ENCODE data around the gene CYB561D2. TPM values are rescaled to one million over a fixed set of nuclear protein-coding genes. Genes with fewer than 3 reads are reported as not detected.
A peak's percentile ranks its signal among the peaks of the same experiment; 100 is the strongest.

Gene CYB561D2
- total RNA-seq, 1 donor = 25.0 TPM

DNA sequence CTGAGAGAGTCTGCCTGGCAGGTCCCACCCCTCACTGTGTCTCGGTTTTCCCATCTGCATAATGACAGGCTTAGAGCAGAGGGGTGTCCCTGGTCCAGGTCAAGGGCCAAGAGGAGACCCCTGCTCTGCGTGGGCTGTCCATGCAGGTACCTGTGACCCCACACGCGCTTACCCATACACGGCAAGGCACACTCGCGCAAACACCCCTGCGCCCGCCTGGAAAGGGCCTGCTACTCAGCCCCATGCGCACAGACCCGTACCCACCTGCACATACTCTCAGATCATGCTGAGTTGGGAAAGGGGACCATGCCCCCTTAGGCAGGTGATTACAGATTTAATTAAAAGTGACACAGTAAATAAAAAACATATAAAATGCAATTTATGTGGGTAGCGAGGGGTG is 32.1 kb downstream of the CYB561D2 start:
- Histone ChIP-seq H3K4me2 (ENCODE audit: insufficient read depth, low read length) (no peak overlapping the region), H3K36me3 (ENCODE audit: insufficient read depth, low read length) (no peaks in the 10 kb centered on the region), H3K4me3 (ENCODE audit: insufficient read depth, low read length) (no peak overlapping the region), H2AFZ (ENCODE audit: low read length) (no peak overlapping the region), H4K20me1 (ENCODE audit: insufficient read depth, low read length) (no peaks in the 10 kb centered on the region), H3K79me2 (ENCODE audit: insufficient read depth, low read length) (no peaks in the 10 kb centered on the region), H3K27me3 (ENCODE audit: insufficient read depth, low read length) (peaks cover 3% of the 10 kb centered on the region), H3K4me1 (ENCODE audit: insufficient read depth, low read length) (no peaks in the 10 kb centered on the region), H3K9me3 (ENCODE audit: low read depth, low read length) (no peaks in the 10 kb centered on the region), H3K27ac (ENCODE audit: low read depth, low read length) (no peak overlapping the region)
- TF ChIP-seq CTCF (IDR thresholded peaks at IDR 0.05; ENCODE audit: extremely low read depth, low read depth, low read length) = no peak
- DNase-seq (ENCODE audit: insufficient read length, low spot score, missing footprints) = no peak

GRCh38 chr3:50383750-50384149 is 33.1 kb downstream of the CYB561D2 start:
- Histone ChIP-seq H3K9me3 (ENCODE audit: low read depth, low read length) (no peaks in the 10 kb centered on the region), H3K4me3 (ENCODE audit: insufficient read depth, low read length) (no peak overlapping the region), H3K4me1 (ENCODE audit: insufficient read depth, low read length) (no peaks in the 10 kb centered on the region), H3K4me2 (ENCODE audit: insufficient read depth, low read length) (no peak overlapping the region), H4K20me1 (ENCODE audit: insufficient read depth, low read length) (no peaks in the 10 kb centered on the region), H3K27ac (ENCODE audit: low read depth, low read length) (no peak overlapping the region), H3K36me3 (ENCODE audit: insufficient read depth, low read length) (no peaks in the 10 kb centered on the region), H3K27me3 (ENCODE audit: insufficient read depth, low read length) (peaks cover 3% of the 10 kb centered on the region), H3K79me2 (ENCODE audit: insufficient read depth, low read length) (no peaks in the 10 kb centered on the region), H2AFZ (ENCODE audit: low read length) (no peak overlapping the region)
- no peak for DNase-seq (ENCODE audit: insufficient read length, low spot score, missing footprints)
- TF ChIP-seq CTCF (IDR thresholded peaks at IDR 0.05; ENCODE audit: extremely low read depth, low read depth, low read length) = no peak

GRCh38 chr3:50385754-50386153 is 35.1 kb downstream of the CYB561D2 start:
- Histone ChIP-seq H3K79me2 (ENCODE audit: insufficient read depth, low read length) (no peaks in the 10 kb centered on the region), H2AFZ (ENCODE audit: low read length) (no peak overlapping the region), H3K4me3 (ENCODE audit: insufficient read depth, low read length) (no peak overlapping the region), H3K27me3 (ENCODE audit: insufficient read depth, low read length) (peaks cover 3% of the 10 kb centered on the region), H3K27ac (ENCODE audit: low read depth, low read length) (no peak overlapping the region), H3K4me2 (ENCODE audit: insufficient read depth, low read length) (no peak overlapping the region), H3K4me1 (ENCODE audit: insufficient read depth, low read length) (no peaks in the 10 kb centered on the region), H3K36me3 (ENCODE audit: insufficient read depth, low read length) (no peaks in the 10 kb centered on the region), H4K20me1 (ENCODE audit: insufficient read depth, low read length) (no peaks in the 10 kb centered on the region), H3K9me3 (ENCODE audit: low read depth, low read length) (no peaks in the 10 kb centered on the region)
- DNase-seq (ENCODE audit: insufficient read length, low spot score, missing footprints) = no peak
- no peak for TF ChIP-seq CTCF (IDR thresholded peaks at IDR 0.05; ENCODE audit: extremely low read depth, low read depth, low read length)

- DNase-seq (ENCODE audit: insufficient read length, low spot score, missing footprints) = no peak
- H3K4me1 ChIP-seq (ENCODE audit: insufficient read depth, low read length) = no peaks in the 10 kb centered on the region
- peak; percentile 39 for TF ChIP-seq CTCF (IDR thresholded peaks at IDR 0.05; ENCODE audit: extremely low read depth, low read depth, low read length)
- H3K79me2 ChIP-seq (ENCODE audit: insufficient read depth, low read length) = no peaks in the 10 kb centered on the region
- H3K9me3 ChIP-seq (ENCODE audit: low read depth, low read length) = no peaks in the 10 kb centered on the region
- no peaks in the 10 kb centered on the region for H3K27me3 ChIP-seq (ENCODE audit: insufficient read depth, low read length)
- H4K20me1 ChIP-seq (ENCODE audit: insufficient read depth, low read length) = no peaks in the 10 kb centered on the region
- no peak overlapping the region for H2AFZ ChIP-seq (ENCODE audit: low read length)
- no peak overlapping the region for H3K27ac ChIP-seq (ENCODE audit: low read depth, low read length)
- H3K36me3 ChIP-seq (ENCODE audit: insufficient read depth, low read length) = no peaks in the 10 kb centered on the region
- H3K4me3 ChIP-seq (ENCODE audit: insufficient read depth, low read length) = no peak overlapping the region
- no peak overlapping the region for H3K4me2 ChIP-seq (ENCODE audit: insufficient read depth, low read length)
Observed at GRCh38 chr3:50388016-50388719, 37.5 kb downstream of the CYB561D2 start.
